Measurements from ENCODE around the gene JMJD6.

The JMJD6 gene

GRCh38 chr17:76721463-76721862 is 4.9 kb downstream of the JMJD6 start:
- no peak for DNase-seq (ENCODE audit: low read depth)
- H3K4me3 ChIP-seq (ENCODE audit: control insufficient read depth, low read depth, low read length), result no peak overlapping the region
- no peak for TF ChIP-seq CTCF (IDR thresholded peaks at IDR 0.05; ENCODE audit: control insufficient read depth, insufficient read depth, low read depth, low read length, missing control alignments)

- no peak for DNase-seq (ENCODE audit: low read depth)
- no peak for TF ChIP-seq CTCF (IDR thresholded peaks at IDR 0.05; ENCODE audit: control insufficient read depth, insufficient read depth, low read depth, low read length, missing control alignments)
- H3K4me3 ChIP-seq (ENCODE audit: control insufficient read depth, low read depth, low read length), result no peak overlapping the region
These were observed 5.5 kb downstream of the JMJD6 start for GRCh38 chr17:76720941-76721340.

- no peak for DNase-seq (ENCODE audit: low read depth)
- H3K4me3 ChIP-seq (ENCODE audit: control insufficient read depth, low read depth, low read length), result no peak overlapping the region
- no peak for TF ChIP-seq CTCF (IDR thresholded peaks at IDR 0.05; ENCODE audit: control insufficient read depth, insufficient read depth, low read depth, low read length, missing control alignments)
These were observed 6.2 kb downstream of the JMJD6 start for GRCh38 chr17:76720211-76720610.

GRCh38 chr17:76718516-76718915 is 7.9 kb downstream of the JMJD6 start:
- TF ChIP-seq CTCF (IDR thresholded peaks at IDR 0.05; ENCODE audit: control insufficient read depth, insufficient read depth, low read depth, low read length, missing control alignments), result no peak
- no peak for DNase-seq (ENCODE audit: low read depth)
- no peak overlapping the region for H3K4me3 ChIP-seq (ENCODE audit: control insufficient read depth, low read depth, low read length)

- no peak for TF ChIP-seq CTCF (IDR thresholded peaks at IDR 0.05; ENCODE audit: control insufficient read depth, insufficient read depth, low read depth, low read length, missing control alignments)
- no peak overlapping the region for H3K4me3 ChIP-seq (ENCODE audit: control insufficient read depth, low read depth, low read length)
- peak; percentile 92 for DNase-seq (ENCODE audit: low read depth)
These were observed 9.6 kb downstream of the JMJD6 start for GRCh38 chr17:76716839-76717215.

- TF ChIP-seq CTCF (IDR thresholded peaks at IDR 0.05; ENCODE audit: control insufficient read depth, insufficient read depth, low read depth, low read length, missing control alignments), result no peak
- peak; percentile 100 for DNase-seq (ENCODE audit: low read depth)
These were observed 10.1 kb downstream of the JMJD6 start for GRCh38 chr17:76716146-76716838.

GRCh38 chr17:76715496-76715830 is 10.9 kb downstream of the JMJD6 start:
- H3K4me3 ChIP-seq (ENCODE audit: control insufficient read depth, low read depth, low read length), result no peak overlapping the region
- TF ChIP-seq CTCF (IDR thresholded peaks at IDR 0.05; ENCODE audit: control insufficient read depth, insufficient read depth, low read depth, low read length, missing control alignments), result no peak
- no peak for DNase-seq (ENCODE audit: low read depth)

More at GRCh38 chr17:76716146-76716838, 10.1 kb downstream of the JMJD6 start:
- H3K4me3 ChIP-seq (ENCODE audit: control insufficient read depth, low read depth, low read length), result no peak overlapping the region

Data from AG09309 (cell line).